ENCODE data around the gene UNC50.
A peak's percentile ranks its signal among the peaks of the same experiment; 100 is the strongest.

The UNC50 gene, protein sequence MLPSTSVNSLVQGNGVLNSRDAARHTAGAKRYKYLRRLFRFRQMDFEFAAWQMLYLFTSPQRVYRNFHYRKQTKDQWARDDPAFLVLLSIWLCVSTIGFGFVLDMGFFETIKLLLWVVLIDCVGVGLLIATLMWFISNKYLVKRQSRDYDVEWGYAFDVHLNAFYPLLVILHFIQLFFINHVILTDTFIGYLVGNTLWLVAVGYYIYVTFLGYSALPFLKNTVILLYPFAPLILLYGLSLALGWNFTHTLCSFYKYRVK

DNA sequence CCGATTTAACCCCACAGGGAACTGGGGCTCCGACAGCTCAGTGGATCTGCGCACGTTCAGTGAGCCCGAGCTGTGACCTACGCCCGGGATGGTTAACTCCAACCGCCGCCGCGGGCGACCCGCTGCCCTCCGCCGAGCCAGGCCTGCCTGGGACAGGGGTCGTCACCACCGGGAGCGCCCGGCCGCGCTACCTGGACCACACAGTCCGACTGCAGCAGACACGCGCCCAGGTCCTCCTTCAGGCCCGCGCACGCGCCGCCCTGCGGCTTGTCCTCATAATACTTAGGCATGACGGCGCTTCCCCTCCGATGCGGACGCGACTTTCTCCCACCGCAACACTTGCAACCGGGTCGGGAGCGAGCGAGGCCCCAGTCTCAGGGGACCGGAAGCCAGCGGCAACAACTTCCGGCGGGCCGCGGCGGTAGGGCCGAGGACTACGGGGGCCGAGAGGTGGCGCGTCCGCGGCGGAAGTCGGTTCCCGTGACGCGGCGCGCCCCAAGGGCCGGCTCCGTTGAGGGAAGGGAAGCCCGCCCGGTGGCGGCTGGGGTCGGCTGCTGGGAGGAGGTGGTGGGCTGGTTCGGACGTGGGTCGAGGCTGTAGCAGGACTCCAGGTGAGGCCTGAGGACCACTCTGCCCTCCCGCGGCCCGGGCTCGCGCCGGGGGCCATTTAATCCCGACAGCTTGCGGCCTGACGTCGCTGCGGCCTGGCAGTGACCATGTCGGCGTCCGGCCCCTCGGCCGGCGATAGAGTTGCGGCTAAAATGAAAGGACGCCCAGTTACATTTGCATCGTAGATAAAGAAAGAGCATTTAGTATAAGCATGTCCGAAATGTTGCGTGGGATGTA lies at the start of gene UNC50, which contains the start of gene COA5:
TSS of gene UNC50 (plus strand) at position 474 of the 846 bp plus-strand sequence. CDS start 1,171 bp downstream, outside the sequence.
TSS of gene COA5 (minus strand) at position 397 of the 846 bp plus-strand sequence. CDS start at position 290, 107 bp downstream.
- peak; percentile 90 for DNase-seq

DNA sequence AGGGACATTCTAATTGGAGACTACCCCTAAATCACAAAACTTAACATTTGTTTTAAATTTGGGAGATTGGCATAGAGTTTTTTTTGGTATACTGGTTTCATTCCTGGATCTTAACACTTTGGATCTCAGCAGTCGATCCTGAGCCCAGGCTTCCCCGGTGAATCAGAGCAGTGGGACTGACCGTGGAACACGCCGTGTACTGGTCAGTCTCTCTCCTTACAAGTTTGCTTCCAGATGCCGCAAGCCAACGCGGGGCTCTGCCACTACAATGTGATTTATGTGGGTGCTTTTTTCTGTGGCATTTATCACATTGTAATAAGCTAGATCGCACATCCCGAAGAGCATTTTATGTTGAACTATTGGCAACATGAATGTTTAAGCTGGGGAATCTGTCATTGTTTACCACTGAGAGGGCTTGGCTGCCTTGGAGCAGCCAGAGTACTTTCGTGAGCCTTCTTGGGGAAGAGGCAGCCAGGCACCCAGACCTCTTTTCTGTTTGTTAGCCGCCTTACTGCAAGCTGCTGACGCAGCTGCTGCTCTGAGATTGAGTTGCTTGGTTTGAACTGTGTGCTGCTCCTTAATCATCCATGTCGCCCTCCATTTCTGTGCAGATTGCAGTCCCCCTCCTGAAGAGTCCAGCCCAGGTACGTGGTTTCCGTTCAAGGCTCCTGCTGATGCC lies 49.4 kb upstream of the UNC50 start:
- DNase-seq, result no peak

DNA sequence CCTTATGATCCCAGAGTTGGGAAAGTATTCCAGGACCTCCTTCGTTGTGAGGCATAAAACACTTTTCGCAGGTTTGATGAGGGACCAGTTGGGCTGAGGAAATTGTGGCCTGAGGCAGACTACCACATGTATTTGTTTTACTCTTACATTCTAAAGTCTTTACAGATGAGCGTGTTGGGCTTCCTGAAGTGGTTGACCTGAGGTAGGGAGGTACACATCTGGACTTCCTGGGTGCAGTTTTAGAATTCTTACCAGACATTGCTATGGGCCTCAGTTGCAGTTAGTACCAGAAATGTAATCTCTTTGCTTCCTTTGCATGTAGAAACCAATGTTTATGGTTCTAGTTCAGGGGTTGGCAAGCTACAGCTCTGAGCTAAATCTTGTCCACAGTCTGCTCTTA lies 48.8 kb upstream of the UNC50 start:
- DNase-seq, result no peak

DNA sequence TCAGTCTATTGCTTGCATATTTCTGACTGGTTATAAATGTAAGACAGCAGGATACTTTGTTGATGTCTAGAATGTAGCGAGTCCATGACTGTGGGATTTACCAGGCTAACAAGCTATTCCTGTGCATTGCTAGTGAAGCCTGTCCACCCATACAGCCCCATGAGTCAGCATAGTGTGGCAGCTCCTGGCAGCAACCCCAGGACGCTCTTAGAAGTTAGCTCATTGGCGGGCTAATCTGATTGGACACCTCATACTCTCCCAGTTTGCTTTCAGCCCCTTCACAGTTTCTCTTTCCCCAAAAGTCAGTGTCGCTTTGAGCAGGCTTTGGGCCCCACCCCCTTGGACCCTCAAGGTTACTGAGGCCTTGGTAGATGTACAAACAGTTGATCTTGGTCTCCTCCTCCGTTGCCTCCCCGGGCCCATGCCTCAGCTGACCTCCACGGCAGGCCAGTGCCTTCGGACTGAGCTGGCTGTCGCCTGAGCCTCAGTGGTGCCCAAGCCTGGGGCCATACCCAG lies 48.1 kb upstream of the UNC50 start:
- no peak for DNase-seq

DNA sequence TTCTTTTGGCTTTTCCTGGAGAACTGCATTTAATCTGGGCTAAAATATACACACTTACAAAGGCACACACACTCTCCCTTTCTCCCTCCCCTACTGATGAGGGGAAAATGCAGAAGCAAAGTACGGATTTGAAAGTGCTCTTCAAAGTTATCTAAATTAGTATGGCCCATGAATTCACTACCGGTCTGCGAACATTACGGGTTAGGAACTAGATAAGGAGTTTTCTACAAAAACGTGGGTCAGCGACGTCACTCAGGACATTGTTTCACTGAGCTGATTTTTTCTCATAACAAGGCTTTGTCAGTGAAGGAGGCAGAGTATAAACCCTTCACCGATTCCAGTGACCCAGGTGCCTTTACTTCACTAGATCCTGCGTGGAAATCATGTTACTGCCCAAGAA lies 47.4 kb upstream of the UNC50 start:
- DNase-seq, result no peak

DNA sequence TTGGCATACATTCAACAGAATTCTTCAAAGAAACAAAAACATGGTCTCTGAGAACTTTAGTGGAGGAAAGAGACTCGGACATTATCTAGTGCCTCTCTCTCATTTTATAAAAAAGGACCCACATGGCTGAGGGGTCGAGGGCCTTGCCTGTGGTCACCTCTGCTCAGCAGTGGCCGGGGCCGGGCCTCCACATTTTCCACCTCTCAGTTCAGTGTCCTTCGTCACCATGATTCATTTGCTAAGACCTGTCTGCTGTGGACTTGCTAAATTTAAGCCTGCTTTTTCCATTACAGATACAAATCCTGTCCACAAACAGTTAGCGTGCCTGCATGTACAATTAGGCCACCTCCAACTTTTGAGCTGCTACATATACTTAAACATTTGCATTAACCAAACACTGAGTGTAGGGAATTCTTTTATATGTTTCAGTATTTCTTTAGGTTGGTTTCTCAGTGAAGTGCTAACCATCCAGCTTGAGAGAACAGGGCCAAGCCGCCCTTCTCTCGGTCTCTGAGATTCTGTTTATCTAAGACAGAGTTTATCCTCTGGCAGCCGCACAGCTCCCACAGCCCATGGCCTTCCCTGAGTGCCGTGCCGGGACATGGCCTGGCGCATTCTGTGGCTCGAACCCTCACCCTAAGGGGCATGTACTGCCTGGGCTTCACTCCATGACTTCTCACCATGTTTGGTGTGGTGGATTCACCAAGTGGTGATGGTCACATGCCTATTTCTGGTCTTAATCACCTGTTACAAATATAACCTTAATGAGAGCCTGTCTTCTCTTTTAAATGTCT lies 46.3 kb upstream of the UNC50 start:
- no peak for DNase-seq

DNA sequence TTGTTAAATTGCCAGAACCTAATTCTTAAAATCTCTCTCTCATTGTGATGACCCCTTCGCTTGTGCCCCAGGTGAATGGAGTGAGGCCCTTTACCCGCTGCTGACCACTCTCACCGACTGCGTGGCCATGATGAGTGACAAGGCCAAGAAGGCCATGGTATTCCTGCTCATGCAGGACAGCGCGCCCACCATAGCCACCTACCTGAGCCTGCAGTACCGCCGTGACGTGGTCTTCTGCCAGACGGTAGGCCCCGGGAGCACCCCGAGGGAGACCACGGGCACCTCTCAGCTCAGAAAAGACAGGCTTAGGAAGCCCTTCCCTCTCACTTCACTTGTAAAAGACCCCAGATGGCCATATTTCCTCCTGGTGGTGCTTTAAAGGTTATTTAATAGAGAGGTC lies 45.0 kb upstream of the UNC50 start:
- DNase-seq, result no peak

DNA sequence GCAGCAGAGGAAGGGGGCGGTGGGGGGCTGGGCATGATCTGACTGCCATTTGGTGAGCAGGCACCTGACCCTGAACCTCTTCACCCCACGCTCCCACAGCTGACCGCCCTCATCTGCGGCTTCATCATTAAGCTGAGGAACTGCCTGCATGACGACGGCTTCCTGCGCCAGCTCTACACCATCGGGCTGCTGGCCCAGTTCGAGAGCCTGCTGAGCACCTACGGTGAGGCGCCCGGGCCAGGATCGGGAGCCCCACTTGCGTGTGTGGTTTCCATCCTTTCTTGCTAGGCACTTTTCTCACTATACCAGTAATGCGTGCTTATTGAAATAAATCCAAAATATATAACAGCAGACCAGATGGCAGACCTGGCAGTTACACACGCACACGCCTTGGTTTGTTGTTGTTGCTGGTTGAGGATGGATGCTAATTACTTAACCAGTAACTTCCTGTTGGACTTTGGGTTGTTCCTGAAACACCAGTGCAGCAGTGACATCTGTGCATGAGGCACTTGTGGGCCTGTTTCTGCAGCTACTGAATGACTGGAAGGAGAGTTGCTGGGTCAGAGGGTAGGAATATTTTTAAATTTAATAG lies 43.8 kb upstream of the UNC50 start:
- DNase-seq, result no peak

DNA sequence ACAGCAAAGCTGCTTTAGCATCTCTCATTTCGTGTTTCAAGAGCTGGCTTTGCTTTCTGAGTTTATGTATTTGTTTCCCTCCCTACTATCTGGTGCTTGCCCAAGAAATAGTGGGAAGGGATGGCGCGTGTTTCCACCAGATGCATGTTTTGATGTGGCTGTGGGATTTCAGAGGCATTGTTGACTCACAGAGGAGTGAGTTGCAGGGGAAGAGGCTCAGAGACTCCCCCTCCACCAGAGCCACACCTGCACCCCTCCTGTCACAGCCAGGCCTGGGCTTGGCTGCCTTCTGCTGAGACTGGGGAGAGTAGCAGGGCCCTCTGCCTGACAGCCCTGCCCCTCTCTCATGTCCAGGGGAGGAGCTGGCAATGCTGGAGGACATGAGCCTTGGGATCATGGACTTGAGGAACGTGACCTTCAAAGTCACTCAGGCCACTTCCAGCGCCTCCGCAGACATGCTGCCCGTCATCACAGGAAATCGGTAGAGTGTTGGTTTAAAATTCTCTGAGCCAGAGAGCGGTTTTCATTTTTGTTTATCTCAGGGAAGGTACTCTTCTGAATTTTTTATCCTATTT lies 43.0 kb upstream of the UNC50 start:
- no peak for DNase-seq

DNA sequence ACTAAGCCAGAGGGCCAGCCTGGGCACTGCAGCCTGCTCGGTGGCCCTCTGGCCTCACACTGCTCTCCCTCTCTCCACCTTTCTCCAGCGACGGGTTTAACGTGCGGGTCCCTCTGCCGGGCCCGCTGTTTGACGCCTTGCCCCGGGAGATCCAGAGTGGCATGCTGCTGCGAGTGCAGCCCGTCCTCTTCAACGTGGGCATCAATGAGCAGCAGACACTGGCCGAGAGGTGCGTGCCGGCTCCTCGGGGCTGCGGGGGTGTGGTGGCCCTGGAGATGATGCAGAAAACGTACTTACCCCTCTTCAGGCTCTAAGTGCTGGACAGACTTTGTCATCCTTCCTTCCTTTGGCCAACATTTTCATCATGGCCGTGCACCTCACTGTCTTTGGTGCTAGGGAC lies 42.4 kb upstream of the UNC50 start:
- no peak for DNase-seq

DNA sequence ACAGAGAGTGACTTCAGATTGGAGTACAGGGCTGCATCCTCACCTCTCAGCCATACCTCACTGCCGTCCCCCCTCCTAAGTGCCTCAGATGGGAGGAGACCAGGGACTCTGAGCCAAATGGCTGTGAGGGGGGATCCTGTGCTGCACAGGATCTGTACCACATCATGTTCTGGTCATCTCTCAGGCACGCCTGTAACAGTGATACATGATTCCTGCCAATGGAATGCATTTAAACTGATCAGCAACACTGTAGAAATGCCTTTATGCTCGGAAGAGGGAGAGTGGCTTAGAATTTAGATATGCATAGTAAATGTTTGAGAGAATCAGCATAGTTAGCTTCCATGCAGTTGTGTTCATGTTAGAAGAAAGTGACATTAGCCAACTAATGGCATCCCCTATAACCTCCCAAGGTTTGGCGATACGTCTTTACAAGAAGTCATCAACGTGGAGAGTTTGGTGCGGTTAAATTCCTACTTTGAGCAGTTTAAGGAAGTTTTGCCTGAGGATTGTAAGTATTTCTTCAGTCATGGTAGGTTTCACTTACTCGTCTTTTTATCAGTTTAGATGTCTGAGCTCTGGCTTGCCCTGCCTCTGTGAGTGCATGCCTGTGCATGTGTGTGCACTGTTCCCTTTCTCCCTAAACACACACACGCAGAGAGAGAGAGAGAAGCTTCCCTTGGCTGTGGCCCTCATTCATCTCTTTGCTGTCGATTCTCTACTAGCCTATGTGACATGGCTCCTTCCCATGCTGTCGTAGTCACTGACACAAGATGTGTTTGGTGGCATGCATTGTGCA lies 40.0 kb upstream of the UNC50 start:
- no peak for DNase-seq

DNA sequence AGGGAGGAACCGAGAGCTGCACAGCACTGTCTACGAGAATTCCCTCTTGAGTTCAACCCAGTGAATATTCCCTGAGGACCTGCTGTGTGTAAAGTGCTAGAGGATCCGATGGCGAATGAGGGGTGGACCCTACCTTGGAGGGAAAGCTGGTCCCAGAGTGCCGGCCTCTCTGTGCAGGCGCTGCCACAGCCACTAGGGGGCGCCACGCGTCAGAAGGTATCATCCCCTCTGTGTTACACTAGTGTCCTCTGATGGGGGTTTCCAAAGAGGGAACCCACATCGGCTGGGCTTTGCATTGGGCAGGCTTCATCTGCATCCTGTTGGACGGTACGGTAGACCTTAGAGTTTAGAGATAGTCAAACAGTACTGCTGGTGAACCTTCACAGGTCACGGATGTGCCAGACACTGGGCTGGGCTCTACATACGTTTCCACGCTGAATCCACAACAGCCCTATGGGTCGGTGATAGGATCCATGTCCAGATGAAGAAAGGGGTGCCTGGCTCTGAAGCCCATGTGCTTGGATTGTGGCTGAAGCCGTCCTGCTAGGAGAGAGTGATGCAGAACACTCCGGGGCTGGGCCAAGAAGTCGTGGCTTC lies 39.1 kb upstream of the UNC50 start:
- DNase-seq, result peak; percentile 21

DNA sequence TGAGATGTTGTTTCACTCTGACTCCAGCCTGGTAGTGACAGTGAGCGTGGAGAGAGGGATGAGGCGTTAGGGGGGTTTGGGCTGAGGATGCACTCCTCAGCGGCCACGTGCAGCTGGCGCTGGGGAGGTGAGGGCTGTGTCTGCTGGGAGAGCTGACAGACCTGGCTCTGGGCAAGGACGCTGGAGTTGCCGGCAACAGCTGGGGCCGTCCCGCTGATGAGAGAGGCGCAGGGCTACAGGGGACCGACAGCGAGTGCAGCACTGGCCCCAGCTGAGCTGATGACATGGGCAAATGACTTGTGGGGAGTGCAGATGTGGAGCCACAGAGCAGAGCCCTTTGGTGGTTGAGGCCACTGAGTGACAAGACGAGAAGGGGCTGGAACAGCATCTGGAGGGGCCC lies 38.5 kb upstream of the UNC50 start:
- no peak for DNase-seq

DNA sequence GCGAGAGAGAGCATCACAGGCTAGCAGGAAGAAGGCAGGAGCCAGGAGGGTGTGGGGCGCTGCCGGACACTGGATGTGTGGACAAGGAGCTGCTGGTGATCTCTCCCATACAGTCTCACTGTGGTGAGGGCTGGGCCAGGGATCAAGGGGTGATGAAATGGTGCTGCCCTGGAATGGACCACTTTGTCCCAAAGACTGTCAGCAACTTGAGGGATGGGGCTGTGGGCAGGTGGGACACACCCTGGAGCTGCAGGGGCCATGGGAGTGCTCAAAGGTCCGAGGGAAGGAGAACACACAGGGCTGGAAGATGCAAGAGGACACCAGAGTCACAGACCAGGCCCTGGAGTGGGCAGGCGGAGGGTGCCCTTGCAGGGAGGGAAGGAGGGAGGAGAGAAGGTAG lies 38.0 kb upstream of the UNC50 start:
- no peak for DNase-seq

DNA sequence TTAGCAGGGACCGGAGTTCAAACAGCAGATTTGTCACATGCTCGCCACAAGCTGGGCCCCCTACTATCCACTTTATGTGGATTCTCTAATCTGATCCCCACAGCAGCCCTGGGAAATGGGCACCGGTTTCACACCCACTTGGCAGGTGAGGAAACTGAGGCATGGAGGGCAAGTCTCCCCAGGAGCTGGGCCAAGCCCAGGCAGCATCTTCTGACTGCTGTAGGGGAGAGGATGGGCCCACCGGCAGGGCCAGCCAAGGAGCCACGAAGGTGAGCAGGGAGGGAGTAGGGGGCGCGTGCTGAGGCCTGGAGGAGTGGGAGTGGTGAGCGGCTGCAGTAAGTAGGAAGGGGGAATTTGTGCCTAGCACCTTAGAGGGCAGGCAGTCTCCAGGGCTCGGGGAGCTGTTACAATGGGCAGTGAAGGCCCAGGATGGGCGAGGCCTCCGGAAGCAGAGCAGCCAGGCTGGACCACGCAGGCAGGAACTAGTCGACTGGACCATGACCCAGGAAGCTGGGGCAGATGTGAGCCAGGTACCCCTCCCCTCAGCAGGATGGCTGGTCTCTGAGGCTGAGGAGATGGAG lies 37.2 kb upstream of the UNC50 start:
- no peak for DNase-seq

DNA sequence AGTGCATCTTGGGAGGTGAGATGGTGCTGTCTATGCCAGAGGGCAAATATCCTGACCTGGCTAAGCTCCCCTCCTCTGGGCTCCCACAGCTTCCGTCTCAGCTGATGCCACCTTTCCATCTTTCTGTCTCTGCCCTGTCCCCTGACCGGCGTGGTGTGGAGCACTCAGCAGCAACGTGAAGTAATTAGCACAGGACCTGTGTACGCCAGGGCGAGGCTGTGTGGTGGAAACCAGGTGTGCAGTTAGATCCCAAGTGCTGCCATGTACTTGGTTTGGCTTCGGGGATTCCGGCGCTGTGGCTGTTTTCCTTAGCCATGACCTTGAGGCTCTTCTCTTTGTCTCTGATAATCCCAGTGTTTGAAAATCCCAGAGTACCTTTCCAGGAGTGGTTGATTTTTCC lies 36.6 kb upstream of the UNC50 start:
- no peak for DNase-seq

DNA sequence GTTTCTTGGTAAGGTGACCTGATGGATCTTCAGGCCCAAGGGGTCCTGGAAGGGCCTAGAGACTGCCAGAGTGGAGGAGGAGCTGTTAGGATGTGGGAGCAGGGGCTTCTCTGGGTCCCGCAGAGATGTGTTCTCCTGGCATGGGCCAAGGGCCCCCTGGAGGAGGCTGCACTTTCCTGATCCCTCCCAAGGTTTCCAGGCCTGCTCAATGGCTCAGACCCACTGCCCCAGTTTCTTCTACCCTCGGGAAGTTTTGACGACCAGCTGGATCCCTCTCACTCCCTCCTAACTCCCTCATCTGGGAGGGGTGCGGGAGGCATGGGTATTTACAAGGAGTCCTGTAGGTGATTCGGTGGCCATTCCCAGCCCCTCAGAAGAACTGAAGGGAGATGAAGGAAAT lies 36.2 kb upstream of the UNC50 start:
- DNase-seq, result no peak

DNA sequence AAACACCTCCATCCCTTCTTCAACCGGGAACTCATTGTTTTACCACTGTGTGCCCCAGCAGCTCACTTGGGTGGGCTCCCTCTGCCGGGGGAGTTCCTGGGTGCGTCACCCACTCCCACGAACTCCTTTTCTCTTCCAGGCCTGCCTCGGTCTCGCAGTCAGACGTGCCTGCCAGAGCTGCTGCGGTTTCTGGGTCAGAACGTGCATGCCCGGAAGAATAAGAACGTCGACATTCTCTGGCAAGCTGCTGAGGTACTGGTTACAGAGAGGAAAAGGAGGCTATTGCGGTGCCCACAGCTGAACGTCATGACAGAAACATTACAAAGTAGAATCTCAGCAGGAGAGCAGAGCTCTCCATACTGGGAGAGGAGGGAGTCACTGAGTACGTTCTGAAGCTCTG lies 35.7 kb upstream of the UNC50 start:
- no peak for DNase-seq

DNA sequence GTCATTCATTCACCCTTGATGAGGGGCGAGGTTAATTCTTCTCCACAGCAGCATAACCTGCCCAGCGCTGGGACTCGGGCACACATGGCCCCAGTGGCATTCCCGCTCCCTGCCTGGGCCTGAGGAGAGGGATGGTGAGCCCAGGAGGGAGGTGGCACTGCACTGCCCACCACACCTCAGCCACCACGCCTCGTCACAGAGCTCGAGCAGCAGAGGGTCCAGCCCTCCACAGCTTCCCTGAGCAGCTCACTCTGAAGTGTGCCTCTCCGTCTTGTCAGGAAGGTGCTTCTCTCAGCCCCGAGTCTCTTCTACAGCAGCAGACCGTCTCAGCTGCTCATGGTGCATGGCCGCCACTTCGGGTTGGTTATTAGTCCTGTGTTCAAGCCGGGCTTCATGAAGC lies 35.0 kb upstream of the UNC50 start:
- no peak for DNase-seq

DNA sequence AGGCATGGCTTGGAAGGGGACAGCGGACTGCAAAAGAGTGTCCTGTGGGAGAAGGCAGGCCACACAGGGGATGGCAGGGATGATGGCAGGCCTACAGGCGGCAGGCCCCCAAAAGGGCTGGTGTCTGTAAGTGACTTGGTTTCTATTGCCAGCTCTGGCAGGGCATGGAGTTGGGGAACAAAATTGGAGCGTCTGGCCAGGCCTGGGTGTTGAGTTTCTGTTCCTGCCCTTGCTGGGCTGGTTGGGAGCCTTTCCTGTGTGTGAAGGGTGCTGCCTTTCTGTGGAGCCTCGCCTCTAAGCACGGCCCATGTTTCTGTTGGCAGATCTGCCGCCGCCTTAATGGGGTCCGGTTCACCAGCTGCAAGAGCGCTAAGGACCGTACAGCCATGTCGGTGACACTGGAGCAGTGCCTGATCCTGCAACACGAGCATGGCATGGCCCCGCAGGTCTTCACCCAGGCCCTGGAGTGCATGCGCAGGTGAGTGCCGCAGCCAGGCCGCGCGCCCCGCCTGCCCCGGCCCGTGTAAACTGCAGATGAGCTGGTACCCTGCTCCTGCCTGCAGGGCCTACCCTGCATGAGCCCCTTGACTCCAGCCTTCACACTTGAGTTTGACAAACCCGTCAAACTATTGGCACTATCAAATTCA lies 31.6 kb upstream of the UNC50 start:
- no peak for DNase-seq
